Myocyte (in vitro differentiated cells): ENCODE measurements around the gene PAGR1. TPM values are rescaled to one million over a fixed set of nuclear protein-coding genes. Genes with fewer than 3 reads are reported as not detected.
"Not testable (repeated sequence)": the region's sequence is repeated elsewhere in the genome, so short reads cannot be mapped to it uniquely, and the experiment has no call there.

Experiments used
- DNase-seq: peaks from one replicate; pipeline ENCODE4 v3.0.0-alpha.2; 2012; ENCODE audit warnings: low read depth
- polyA plus RNA-seq: library from polyadenylated mRNA; unstranded; fragments of >200 nt; gene quantifications from one replicate; pipeline ENCODE4 v1.2.1, GENCODE V29; 2012; ENCODE audit warnings: missing spikeins
- total RNA-seq: library from RNA; depleted of rRNA; stranded (reverse); fragments of >200 nt; gene quantifications from 2 replicates; pipeline ENCODE4 v1.2.3, GENCODE V29; 2014

PAGR1 gene
- 38.4 and 49.0 TPM in 2 replicates for total RNA-seq
- 20.3 TPM for polyA plus RNA-seq

- DNase-seq, result peak; percentile 99
Observed at GRCh38 chr16:29815793-29816693, at the start of gene PAGR1. TSS of gene PAGR1 (plus strand) at chr16:29816152. CDS start at chr16:29816526, 374 bp downstream.

- no peak for DNase-seq
Observed at GRCh38 chr16:29766571-29766970, 49.4 kb upstream of the PAGR1 start.

- DNase-seq, result no peak
Observed at GRCh38 chr16:29767062-29767461, 48.9 kb upstream of the PAGR1 start.

- DNase-seq, result no peak
Observed at GRCh38 chr16:29769507-29769906, 46.4 kb upstream of the PAGR1 start.

GRCh38 chr16:29770250-29770929 lies 45.6 kb upstream of the PAGR1 start:
- DNase-seq, result no peak

- DNase-seq, result not testable (repeated sequence)
Observed at GRCh38 chr16:29772330-29772729, 43.6 kb upstream of the PAGR1 start.

- no peak for DNase-seq
Observed at GRCh38 chr16:29774730-29775129, 41.2 kb upstream of the PAGR1 start.

GRCh38 chr16:29775742-29776408 lies 40.1 kb upstream of the PAGR1 start:
- DNase-seq, result no peak

GRCh38 chr16:29777576-29778350 lies 38.2 kb upstream of the PAGR1 start, which contains the start of gene ZG16:
TSS of gene ZG16 (plus strand) at chr16:29778256. CDS start at chr16:29779267, 1,011 bp downstream.
- no peak for DNase-seq

- DNase-seq, result peak; percentile 21
Observed at GRCh38 chr16:29779474-29779873, 36.5 kb upstream of the PAGR1 start.

GRCh38 chr16:29783094-29783953 lies 32.6 kb upstream of the PAGR1 start:
- not testable (repeated sequence) for DNase-seq

GRCh38 chr16:29784157-29784556 lies 31.8 kb upstream of the PAGR1 start:
- DNase-seq, result no peak

- no peak for DNase-seq
Observed at GRCh38 chr16:29784901-29785500, 31.0 kb upstream of the PAGR1 start.

- DNase-seq, result not testable (repeated sequence)
Observed at GRCh38 chr16:29787155-29787554, 28.8 kb upstream of the PAGR1 start.

GRCh38 chr16:29789775-29790182 lies 26.2 kb upstream of the PAGR1 start:
- no peak for DNase-seq

- DNase-seq, result peak; percentile 98
Observed at GRCh38 chr16:29790183-29790948, 25.6 kb upstream of the PAGR1 start, which contains the start of gene KIF22. TSS of gene KIF22 (plus strand) at chr16:29790751. CDS start at chr16:29790760, 9 bp downstream.

- no peak for DNase-seq
Observed at GRCh38 chr16:29790949-29791844, 24.8 kb upstream of the PAGR1 start.
